GM19372 (cell line): ENCODE results near the gene BACE2.

Source experiments
- ATAC-seq: cut with Tn5 transposase; IDR thresholded peaks from one replicate; pipeline ENCODE4 v1.9.1; 2021; ENCODE audit warnings: mild to moderate bottlenecking, low read depth, moderate library complexity; ENCODE audit not compliant: unreplicated experiment

Gene BACE2

DNA sequence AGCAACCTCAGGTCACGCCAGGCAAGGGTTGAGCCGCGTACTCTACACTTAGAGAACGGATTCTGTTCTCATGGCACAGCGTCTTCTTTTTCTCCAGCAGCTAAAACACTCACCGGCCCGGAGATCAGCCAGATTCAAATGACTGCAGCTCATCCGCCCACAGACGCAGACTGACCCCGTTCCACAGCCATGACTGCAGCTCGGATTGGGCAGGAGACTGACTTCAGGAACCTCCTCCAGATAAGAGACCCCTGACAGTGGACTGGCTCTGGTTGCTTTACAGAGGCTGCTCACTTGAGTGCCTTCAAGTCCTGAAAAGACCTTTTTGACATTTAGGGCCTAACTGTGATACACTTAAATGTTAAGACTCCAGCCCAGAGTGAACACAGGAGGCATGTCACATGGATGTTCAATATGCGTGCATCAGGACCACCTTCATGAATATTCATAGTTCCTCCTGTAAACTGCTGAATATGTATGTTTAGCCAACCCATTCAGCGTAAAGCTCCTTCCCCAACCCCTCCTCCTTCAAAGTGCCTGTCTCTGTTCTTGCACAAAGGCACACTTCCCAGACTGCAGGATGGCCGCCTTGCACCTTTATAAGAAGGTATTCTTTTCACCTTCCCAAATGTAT, 42.6 kb downstream of the BACE2 start:
- no peak for ATAC-seq

DNA sequence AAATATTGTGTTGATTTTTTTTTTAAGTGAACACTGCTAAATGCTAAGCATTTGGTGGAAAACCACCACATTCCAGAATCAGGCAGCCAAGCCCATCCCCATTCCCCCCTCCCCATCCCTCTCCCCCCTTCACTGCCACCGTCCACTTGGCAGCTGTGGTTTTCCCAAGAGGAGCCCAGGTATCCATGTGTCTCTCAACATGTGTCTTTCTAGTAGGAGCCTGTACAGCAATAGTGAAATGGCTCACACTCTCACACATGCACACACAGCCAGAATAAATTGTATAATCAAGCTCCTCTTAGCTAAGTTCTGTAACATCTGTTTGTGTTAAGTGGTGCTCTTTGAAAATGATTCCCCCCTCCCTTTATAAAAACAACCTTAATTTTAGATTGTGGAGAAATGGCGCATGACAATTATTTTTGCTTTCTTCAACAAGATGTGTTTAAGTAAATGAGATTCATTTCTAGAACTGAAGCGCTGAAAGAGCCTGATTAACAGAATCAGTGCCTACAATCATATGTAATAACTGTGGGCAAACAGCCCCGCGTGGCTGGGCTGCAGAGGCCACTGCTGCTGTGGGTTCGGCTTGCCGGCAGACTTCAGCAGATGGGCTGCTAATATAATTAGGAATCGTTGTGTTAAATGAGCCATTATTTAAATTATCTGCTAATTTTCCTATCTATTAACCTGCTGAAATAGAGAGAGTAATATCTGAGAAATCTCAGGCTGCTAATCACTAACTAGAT, 43.3 kb downstream of the BACE2 start:
- no peak for ATAC-seq

DNA sequence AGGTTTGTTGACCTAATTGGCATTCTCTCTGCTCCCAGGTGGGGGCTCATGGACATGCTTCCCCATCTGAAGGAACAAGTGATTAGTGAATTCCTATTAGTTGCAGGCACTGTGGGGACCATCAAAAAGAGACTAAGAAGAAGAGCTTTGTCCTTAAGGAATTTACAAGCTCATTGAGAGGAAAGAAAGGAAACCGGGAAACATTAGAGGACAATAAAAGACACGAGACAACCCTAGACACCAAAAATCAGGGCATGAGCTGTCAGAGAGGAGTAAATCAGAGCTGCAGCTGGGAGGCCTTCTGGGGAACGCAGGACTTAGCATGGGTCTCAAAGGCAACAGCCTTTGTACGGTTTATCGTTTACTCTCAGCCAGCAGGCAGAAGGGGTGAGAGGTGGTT, 45.1 kb downstream of the BACE2 start:
- no peak for ATAC-seq

DNA sequence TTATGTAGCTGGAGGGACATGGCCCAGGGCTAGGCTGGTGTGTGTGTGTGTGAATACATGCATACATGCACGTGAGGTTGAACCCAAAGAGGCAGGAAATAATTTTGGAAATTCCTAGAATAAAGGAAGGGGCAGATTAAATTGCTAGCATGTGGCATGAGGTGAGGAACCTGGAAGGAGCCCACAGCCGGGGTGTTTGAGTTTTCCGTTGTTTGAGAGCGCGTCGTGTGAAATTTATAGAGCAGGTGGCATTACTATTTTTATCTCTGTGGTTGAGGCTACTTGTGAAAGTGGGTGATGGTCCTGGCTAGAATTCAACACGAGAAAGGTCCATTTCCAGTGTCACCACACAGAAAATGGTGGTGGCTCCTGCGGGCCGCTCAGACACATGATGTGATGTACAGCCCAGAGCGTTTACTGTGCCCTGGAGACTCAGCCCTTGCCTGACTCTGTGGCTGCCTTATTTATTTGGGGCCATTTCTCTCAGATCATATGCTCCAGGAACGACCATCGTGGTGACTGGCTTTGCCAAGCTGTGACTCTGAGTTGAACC, 48.0 kb downstream of the BACE2 start:
- ATAC-seq: no peak

DNA sequence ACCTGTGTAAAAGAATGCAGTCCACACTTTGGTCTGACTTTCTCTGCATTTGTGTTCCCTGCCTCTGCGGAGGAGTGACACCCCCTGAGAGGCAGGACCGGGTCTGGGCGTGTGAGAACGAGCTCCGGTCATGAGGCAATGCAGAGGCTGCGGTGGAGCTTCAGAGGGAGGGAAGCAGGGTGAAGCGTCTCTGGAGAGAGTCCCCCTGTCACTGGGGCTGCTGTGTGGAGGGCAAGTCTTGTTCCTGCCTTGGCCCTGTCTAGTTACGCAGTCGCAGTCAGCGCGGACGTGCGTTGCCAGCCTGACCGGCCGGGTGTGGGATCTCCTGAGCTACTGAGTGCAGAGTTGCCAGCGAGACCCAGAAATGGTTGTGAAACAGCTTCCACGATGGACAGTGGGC, 48.5 kb downstream of the BACE2 start:
- ATAC-seq: no peak

DNA sequence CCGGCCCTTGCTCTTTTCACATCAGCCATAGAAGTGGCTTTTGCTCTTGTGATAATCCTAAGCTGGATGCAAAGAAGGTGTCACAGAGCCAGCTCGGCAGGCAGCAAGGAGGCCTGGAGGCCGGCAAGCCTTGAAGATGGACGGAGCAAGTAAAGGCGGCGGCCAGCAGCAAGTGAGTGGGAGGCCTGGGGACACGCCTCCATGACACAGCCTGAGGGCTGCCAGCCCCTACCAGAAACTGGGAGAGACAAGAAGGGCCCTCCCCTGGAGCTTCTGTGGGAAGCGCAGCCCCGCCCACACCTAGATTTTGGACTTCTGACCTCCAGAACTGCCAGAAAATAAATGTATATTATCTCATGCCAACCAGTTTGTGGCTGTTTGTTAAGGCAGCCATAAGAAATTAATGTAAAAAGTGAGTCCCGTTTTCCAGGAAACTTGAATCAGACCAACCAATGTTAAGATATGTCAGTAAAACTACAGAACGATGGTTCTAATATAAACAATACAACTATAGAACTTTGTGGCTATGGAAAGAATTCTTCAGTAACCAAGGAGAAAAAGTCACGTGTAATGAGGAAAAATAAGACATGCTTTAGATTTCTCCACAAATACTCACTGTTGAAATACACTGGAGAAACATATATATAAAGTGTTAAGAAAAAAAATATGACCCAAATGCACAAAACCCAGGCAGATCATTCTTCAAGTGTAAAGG, 49.9 kb downstream of the BACE2 start:
- ATAC-seq: no peak

DNA sequence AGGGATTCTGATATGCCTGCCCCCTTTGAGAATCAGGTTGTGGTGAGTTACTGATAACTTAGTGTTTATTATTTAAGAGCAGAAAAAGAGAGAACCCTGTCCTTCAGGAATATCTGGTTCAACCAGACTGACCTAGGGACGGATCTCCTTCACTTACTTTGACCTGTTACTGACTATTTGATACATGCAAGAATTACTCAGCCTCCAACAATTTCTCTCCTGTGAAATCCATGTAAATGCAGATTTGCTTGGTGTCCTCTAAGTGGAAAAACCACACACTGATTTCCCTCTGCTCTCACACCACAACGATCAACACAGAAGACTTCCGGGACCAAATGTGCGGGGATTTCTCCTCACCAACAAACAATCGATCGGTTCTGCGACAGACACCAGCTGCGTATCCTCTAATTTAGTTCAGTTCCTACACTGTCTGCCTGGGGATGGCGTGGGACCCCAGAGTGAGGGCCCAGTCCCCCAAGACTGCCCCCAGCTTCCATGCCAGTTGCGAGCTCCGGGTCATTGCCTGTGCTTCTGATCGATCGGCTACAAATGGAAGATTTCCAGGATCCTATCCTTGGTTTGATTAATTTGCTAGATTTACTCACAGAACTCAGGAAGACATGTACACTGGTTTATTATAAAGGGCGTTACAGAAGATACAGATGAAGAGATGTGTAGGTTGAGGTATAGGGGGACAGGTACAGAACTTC, 51.7 kb downstream of the BACE2 start:
- ATAC-seq: no peak

DNA sequence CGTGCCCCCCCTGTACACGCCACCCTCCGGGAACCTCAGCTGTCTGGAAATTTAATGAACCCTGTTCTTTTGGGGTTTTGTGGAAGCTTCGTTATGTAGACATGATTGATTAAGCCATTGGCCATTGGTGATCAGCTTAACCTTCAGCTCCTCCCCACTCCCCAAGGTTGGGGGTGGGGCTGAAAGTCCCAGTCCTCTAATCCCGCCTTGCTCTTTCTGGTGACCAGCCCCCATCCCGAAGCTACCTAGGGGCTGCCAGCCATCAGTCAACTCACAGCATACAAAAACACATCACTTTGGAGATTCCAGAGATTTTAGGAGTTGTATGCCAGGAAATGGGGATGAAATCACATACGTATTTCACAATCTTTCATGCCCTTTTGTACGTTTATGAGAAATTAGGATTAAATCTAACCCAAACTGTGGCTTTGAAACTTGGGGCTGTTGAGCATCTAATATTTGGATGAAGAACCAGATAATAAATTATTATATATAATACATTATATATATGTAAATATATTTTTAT, 52.3 kb downstream of the BACE2 start:
- ATAC-seq: no peak

DNA sequence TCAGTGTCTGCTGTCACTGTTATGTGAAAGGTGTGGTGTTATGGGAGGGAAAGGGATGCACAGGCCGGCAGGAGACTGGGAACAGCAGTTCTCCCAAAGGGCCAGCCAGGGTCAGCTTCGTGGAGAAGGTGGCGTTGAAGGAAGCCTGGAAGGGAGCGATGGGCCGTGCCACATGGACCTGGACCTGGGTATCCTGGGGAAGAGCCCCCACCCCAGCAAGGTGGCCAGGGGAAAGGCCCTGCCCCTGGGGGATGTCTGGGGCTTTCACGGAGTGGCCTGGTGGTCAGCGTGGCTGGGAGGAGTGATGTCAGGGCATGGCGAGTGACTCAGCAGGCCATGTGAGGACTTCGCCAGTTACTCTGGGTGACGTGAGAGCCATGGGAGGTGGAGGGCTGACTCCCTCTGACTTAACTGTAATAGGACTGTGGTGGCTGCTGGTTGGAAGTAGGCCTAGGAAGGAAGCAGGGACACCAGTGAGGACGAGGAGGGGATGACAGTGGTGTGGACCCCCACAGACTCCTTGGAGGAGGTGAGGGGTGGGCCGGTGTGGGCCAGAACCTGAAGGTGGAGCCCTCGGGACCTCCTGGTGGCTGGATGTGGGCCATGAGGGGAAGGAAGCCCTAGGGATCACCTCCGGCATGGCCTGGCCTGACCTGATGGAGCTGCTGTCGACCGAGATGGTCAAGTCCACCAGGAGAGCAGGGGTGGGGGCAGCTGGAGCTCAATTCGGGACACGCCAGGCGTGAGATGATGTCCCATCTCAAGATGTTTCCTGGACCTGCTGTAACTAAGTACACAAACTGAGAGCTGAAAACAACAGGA, 54.5 kb downstream of the BACE2 start:
- ATAC-seq: no peak

DNA sequence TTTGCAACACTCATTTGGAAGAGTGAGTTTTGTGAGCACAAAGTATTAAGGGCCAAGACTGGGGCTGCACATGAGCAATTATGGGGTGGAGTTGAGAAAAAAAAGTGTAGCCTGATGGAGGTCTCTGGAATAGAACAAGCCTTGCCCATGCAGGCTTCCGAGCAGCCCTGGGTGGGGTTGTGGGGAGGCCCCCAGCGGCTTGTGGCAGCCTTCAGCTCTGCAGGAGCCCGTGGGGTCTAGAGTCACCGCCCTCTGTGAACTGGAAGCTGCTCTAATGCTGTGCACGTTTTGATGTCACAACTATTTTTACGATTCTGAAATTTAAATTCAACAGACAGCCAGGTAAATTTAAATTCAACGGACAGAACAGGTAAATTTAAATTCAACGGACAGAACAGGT, 58.9 kb downstream of the BACE2 start:
- no peak for ATAC-seq

DNA sequence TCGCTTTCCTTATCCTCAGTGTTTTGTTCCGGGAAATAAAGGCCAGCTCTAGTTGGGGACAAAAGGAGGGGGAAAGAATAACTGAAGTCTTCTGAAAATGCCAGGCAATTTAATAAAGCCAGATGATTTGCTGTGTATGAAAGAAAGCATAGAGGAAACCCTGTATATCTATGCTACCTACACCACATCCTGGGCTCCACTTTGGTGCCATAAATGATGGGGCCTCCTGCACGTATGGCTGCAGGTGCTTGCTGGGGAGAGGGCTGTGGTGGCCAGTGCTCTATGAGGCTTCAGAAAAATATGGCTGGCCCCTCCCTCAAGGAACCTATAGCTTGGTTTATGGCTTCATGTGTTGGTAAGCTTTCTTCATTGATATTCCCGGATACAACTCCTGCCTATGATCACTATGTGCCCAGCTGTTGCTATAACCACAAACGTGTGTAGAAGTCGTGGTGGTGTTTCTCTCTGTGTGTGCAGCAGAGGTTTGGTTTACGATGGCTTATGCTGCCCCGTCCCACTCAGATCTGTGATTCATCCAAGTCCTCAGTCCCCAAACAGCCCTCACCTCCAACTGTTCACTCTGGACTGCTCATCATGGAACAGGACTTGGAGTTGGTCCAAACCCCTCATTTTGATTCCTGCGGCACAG, 59.5 kb downstream of the BACE2 start:
- ATAC-seq: no peak

DNA sequence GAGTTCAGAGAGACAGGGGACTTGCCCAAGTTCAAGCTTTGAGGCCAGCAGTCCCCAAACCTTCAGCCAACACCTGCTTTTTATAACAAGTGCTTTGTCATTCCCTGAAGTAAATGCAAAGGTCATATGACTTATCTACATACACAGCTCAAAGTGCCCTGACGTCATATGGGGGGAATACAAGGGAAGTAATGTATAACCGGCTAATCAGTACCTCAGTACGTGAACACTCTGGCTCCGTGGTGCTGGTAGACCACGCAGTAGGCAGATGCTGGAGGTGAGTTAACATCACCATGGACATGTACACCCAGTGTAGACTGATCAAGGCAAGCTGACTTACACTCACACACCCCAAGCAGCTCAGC, 60.0 kb downstream of the BACE2 start:
- no peak for ATAC-seq

DNA sequence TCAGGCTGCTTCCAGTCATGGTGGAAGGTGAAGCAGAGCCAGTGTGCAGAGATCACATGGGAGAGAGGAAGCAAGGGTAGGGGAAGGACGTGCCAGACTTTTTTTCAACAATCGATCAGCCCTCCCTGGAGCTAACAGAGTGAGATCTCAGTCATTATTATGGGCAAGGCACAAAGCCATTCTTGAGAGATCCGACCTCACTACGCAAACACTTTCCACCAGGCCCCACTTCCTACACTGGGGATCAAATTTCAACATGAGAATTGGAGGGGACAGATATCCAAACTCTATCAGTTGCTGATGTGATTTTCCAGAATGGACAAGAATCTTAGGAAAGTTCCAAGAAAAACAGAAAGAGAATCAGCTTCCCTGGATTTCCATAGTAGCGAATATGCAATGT, 60.5 kb downstream of the BACE2 start:
- no peak for ATAC-seq

DNA sequence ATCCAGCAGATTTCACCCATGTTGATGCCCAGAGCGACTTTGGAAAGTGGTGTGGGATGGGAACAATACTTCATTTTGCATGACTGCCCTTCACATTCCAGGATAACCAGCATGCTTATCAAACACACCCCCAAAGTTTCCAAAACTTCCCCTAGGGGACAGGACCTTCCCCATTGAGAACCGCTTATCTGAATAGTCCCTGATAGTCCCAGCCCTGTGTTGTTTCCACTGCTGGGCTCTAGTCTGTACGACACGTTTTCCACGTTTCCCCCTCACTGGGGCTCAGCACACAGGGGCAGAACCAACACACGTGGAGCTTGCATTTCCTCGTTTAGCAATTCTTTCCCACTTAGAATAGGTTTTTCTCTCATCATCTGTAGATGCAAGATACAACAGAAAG, 61.0 kb downstream of the BACE2 start:
- no peak for ATAC-seq

DNA sequence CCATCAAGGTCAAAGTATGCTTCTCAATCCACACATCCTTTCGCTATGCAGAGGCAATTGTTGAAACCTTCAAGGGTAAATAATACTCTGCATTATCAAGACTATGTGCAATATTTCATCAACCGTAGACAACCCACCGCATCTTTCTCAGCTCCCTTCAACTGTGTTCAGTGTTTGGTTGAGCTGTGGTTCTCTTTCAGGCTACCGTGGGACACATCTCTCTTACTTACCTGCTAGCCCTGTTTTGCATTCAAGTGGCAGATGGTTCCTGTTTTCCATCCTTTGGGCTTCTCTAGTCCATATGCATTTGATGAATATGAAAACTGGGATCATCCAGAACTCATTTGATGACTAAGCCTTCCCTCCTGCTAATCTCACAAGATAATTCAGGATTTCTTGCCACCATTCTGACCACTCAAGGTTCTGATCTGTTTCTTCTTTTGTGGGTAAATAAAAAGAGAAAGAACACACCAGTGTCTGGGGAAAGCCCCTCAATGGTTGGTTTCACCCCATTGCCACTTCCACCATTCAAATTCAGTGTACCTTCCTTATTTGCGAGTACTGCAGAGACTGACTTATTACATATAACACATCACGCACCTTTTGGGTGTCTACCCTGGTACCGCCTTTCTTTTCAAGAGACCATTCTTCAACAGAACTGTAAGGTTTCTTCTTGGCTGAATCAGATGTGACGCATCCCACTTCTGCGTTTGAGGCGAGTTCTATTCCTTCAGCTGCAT, 61.7 kb downstream of the BACE2 start:
- no peak for ATAC-seq

DNA sequence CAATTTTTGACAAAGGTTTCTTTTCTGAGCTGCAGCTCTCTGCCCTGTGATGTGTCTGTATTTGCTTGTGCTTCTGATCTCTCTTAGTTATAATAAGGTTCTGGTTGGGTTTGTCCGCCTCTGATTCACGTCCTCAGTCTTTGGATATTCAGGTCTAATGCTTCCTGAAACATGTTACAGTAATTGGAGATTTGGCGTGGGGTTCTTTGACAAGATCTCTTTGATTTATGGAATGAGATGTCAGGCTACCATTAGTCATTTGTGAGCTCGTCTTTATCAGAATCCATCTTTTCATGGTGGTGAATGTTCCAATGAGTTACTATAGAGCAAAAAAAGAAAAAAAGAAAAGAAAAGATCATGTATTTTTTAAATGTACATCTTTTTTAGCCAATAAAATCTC, 62.5 kb downstream of the BACE2 start:
- no peak for ATAC-seq

DNA sequence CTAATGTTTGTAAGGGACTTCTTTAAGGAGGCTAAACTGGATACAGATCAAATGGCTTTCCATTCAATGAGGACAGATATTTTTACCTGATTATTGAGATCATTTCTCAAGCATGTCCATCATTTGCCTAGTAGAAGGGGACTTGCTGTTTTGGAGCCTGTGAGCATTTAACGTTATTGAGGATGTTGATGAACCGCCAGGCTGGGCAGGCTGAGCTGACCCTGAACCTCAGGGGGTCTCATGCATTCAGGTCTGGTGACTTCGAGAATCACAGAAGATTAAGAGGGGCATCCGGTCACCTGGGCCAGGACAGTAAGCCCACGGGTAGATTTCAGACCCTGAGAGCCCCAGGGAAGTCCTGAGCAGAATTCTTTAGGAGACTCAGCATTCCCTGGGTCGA, 63.1 kb downstream of the BACE2 start:
- no peak for ATAC-seq

DNA sequence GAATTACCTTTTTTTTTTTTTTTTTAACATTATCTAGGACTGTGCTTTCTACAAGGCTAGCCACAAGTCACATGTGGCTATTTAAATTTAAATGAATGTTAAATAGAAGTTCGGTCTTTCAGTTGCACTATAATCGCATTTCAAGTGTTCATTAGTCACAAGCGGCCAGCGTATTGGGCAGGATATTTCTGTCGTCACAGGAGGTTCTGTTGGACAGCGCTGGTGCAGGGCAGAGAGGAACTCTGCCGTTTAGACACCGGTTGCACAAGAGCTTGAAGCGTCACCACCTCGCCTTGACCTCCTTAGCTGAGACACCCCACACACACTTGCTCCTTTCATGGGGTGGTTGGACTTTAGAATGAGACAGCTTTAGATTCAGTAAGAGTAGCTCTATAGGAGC, 64.1 kb downstream of the BACE2 start:
- ATAC-seq: no peak

DNA sequence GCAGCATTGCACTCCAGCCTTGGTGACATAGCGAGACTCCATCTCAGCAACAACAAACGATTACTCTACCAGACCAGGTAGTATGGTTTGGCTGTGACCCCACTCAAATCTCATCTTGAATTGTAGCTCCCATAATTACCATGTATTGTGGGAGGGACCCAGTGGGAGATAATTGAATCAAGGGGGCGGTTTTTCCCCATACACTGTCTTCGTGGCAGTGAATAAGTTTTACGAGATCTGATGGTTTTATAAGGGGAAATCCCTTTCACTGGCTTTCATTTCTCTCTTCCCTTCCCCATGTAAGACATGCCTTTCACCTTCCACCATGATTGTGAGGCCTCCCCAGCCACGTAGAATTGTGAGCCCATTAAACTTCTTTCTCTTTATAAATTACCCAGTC, 66.0 kb downstream of the BACE2 start:
- no peak for ATAC-seq
